HG03103 (cell line): Measurements from ENCODE around the gene CCDC66.

Experiments
- ATAC-seq: cut with Tn5 transposase; IDR thresholded peaks from one replicate; pipeline ENCODE4 v1.9.1; 2021; ENCODE audit warnings: low read depth; ENCODE audit not compliant: unreplicated experiment

CCDC66 gene

DNA sequence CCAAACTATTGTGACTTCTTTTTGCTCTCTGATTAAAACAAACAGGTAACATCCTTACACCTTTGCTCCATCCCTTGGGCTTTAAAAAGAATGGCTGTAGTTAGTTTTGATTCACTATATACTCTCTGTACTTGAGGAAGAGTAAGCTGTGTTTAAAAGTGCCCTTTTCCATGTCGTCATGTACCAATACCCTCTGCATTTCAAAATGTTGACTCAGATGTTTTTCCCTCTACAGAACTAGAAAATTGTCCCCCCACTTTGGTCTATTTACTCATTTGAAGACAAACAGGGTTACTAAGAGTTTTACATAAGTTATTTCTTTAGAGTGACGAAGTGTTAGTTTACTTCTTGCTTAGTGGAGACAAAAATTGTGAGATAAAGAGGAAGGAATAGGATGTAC lies 63.4 kb downstream of the CCDC66 start:
- ATAC-seq, result no peak

DNA sequence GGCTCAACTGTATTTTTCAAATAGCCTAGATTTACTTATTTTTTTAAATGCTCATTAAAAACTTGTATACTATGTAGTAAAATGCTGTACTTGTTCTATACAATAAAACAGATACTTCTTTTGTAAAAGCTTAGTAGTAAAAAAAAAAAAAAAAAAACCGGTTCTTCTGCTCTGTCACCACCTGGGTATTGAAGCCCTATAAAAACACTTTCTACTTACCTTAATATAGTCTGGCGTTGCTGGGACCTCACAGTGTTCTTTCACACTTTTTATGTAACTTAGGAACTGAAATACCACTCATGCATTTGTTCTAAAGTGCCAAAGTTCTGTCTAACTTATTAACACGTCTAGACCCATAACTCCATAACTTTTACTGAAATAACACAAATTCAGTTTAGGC lies 64.7 kb downstream of the CCDC66 start:
- no peak for ATAC-seq

DNA sequence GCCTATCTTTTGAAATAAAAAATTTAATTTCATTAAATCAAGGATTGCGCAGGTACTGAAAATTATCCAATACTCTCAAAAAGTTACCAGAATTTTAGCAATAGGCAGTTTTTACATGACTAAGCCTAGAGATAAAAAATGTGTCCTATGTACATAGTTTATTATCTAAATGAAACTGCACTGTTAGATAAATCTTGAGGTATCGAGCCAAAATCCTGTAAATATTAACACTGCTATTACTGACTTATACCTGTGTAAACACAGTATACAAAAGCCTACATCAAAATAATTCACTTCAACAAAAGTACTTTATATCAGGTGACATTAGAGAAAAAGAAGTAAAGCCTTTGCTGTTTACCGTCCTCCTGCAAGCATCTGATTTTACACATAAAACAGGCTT lies 65.4 kb downstream of the CCDC66 start:
- ATAC-seq, result no peak

DNA sequence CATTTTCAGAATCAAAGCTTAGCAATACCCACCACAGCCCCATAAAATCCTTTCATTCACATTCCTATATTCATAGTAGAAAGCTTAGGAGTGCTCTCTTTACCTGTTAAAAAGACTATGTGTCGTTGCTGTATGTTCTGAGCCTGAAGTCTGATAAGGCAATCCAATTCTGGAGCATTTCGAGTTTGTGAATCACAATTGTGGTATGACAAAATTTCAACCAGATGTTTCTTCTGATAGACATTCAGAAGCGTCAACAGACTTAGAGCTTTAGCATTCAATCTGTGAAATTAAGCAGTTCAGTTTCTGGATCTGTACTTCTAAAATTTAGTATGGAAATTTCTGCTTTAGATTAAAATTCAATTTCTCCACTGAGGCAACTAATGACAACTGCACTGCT lies 67.8 kb downstream of the CCDC66 start:
- ATAC-seq, result no peak

DNA sequence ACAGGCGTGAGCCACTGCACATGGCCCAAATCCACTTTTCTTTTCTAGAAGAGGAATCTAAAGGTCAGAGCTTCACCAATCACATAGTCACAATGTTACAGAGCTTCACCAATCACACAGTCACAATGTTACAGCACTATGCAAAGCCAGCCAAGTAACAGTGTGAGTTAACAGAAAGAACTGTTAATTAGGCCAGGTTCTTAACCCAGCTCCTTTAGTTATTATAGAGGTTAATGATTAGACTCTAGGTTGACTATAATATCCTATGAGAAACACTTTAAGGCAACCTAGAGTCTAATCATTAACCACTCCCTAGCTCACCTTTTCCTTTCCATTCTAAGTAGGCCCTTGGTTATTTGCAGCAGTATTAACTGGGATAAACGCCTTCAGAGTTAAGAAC lies 72.1 kb downstream of the CCDC66 start:
- ATAC-seq, result no peak

DNA sequence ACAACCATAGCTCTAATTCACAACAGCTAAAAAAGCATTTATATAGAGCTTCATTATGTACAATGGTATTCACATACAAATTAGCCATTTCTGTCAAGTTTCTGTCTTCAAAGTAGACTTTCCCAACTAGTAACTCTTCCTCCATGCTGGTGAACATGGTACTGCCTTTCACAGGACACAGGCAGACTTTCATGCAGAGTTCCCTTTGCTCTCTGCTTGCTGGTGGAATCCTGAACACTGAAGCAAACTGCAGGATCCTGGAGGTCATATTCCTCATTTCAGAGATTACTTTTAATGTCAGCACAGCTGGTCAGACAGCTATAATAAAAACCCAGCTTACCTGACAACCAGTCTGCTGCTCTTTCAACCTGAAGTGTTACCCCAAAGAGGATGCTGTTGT lies 72.5 kb downstream of the CCDC66 start:
- no peak for ATAC-seq

DNA sequence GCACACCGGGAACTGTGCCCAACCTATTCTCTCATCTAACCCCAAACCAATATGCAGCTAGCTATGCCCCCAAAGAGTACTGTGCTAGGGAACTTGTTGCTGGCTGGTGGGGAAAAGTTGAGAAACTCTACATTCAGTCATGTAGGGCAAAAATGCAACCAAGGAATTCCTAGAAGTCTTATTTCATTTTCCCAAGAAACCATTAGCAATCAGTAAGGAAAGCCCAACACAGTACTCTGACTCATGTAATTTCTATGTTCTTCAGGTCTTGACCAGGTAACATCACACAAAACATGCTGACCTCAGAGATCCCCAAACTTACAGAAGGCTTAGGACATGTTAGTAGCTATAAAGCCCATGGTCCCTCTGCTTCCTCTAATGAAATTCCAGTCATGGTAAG lies 74.0 kb downstream of the CCDC66 start:
- ATAC-seq, result no peak

DNA sequence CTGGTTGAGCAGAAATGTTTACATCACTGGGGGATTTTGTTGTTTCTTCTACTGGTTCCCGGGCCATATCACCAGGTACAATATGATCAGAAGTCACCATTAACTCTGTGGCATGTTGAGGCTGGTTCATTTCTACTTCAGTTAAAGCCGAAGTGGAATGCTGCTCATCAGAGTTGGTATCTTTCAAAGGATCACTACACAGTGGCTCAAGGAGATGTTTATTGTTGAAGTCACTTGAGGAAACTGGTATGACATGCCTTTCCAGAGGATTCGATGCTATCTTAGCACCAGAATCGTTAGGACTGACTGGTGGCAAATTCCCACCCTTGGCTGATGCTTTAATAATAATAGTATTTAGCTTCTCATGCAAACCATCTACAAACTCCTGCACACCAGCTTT lies 76.2 kb downstream of the CCDC66 start:
- ATAC-seq, result no peak

DNA sequence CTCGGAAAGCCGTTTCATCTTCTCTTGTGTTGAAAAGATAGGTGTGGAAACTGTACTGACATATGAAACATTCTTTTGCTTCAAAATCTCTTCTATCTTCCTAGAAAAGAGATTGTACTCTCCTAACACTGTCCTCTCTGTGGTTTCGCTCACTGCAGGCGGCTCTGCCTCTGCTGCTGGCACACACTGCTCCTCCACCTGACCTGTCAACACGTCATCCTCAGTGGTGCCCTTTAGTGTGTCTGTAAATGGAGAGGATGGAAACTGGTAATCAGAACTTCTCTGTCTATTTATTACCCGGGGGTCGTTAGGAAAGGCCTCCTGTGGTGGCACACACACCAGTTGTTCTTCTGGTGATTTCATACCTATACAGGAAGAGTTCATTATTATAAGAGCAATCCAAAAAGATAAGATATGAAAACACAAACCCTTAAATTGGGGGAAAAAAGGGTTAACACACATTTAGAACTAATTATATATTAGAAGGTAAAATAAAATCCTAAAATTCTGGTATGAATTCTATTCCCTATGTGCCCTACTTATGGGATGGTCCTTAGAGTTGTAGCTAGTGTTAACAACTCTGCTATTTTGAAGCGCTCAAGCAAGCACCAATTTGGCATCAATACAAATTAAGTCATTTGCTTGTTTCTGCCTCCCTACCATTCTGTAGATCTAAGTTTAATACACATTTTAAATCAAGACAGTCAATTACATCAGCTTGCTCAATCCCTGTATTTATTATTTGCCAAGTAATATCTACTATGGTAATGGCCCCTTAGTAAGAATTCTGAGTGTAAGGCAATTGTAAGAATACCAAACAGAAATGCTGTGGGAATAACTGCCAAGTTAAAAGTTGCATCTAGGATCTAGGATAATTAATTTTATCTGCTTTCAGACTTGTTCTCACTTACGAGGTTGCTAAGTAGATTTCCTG lies 76.9 kb downstream of the CCDC66 start:
- ATAC-seq, result no peak

DNA sequence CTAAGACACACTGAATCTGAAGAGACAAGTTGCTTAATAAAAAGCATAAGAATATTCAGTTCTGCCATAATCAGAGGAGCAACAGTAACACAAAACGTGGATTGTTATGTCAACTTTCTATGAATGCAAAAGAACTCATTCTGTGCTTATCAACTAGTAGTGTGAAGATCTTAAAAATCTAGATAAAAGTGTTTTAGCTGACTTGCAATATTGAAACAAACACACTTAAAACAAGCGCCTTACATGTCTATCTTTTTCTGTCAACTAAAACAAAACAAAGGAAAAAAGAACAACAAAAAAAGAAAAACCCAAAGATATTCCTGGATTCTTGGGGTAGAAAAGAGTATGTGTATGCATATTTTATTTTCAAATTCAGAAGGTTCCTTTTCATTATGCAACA lies 88.4 kb downstream of the CCDC66 start:
- ATAC-seq, result no peak

DNA sequence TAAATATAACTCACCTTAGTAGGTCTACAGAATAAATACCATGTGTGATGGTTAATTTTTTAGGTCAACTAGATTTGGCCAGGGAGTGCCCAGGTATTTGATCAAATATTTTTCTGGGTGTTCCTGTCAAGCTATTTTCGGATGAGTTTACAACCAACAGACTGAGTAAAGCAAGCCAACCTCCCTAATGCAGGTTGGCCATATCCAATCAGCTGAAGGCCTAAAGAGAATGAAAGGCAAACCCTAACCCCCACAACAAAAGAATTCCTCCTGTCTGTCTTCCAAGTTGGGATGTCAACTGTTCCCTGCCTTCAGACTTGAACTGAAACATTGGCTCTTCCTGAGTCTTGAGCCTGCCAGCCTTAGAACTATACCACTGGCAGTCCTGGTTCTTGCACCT lies 97.5 kb downstream of the CCDC66 start:
- no peak for ATAC-seq

DNA sequence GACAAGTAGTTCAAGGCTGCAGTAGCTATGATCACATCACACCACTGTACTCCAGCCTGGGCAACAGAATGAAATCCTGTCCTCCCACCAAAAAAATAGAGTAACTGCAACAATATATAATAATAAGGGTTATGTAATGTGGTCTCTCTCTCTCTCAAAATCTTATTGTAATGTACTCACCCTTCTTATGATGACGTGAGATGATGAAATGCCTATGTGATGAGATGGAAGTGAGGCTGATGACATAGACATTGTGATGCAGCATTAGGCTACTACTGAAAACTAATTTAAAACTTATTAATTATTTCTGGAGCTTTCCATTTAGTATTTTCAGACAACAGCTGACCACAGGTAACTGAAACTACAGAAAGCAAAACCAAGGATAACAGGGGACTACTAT lies 98.7 kb downstream of the CCDC66 start:
- ATAC-seq, result no peak

DNA sequence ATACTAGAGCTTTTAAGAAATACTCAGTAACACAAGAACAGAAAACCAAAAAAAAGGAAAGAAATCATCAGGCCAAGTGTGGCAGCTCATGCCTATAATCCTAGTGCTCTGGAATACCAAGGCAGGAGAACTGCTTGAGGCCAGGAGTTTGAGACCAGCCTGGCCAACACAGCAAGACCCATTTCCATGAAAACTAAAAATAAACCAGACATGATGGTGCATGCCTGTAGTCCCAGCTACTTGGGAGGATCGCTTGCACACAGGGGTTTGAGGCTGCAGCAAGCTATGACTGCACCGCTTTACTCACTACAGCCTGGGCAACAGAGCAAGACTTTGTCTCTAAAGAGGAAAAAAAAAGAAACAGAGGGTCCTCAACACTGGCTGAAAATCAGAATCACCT lies 107.8 kb downstream of the CCDC66 start:
- ATAC-seq, result no peak

DNA sequence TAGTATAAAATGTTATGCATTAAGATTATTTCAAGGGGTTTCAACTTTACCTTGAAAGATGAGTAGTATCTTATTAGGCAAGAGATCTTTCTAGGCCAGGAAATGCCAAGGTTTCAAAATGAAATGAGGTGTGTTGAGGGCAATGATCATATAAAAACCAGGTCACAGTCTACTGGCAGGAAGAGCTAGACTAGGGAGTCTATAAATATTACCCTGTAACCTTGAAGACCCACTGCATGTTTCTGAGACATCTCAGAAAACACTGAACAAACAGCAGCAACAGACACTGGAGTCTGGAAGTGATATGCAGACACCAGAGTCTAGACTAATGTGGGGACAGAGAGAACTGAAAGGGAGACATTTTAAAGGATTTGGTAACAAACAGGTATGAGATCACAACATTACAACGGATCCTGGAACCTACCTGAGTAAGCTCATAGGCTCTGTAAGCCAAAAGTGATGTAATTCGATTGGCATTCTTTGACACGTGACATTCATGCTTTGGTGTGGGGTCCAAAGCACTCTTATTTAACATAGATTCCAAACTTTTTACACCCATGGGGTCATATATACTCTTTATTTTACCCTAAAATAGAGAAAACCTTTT lies 111.1 kb downstream of the CCDC66 start:
- ATAC-seq, result no peak
